Right atrium auricular region (tissue), 2 donors: ENCODE data around the gene AHR. TPM values are rescaled to one million over a fixed set of nuclear protein-coding genes. Genes with fewer than 3 reads are reported as not detected.

Source experiments
- DNase-seq: peaks from one replicate; pipeline ENCODE4 v3.0.0-alpha.2; 2019; ENCODE audit warnings: low spot score
- H3K27ac ChIP-seq, 2 donors: fragments of 200-600 bp; sonication (generic); 1 replicate in 1 of 2; 2 replicates in 1 of 2; pipeline ENCODE4 v1.5.1; 2016 to 2019
- H3K27me3 ChIP-seq, 2 donors: fragments of 200-600 bp; sonication (generic); one replicate each; pipeline versions ENCODE4 v1.5.1 to v1.6.0; 2017 to 2019
- H3K36me3 ChIP-seq: fragments of 200-600 bp; sonication (generic); one replicate; pipeline ENCODE4 v1.5.1; 2016
- H3K4me1 ChIP-seq, 2 donors: fragments of 200-600 bp; sonication (generic); one replicate each; pipeline versions ENCODE4 v1.5.1 to v1.6.0; 2017 to 2019
- H3K4me3 ChIP-seq, 2 donors: fragments of 200-600 bp; sonication (generic); 1 replicate in 1 of 2; 2 replicates in 1 of 2; pipeline ENCODE4 v1.5.1; 2017 to 2019; ENCODE audit warnings: mild to moderate bottlenecking in 1 of 2, moderate library complexity in 1 of 2
- H3K9me3 ChIP-seq, 2 donors: fragments of 200-600 bp; sonication (generic); one replicate each; pipeline ENCODE4 v1.5.1; 2019
- CTCF ChIP-seq, 2 donors: fragments of 200-600 bp; sonication (generic); IDR thresholded peaks; one replicate each; pipeline ENCODE4 v1.5.1; 2019; ENCODE audit warnings: antibody characterized with exemption in 2 of 2
- total RNA-seq, 2 donors: library from RNA; depleted of rRNA; stranded (reverse); fragments of >200 nt; gene quantifications; one replicate each; pipeline ENCODE4 v1.1.0, GENCODE V29; 2016

The AHR gene
- total RNA-seq, 2 donors from 2014 or later, result 38.7 to 45.4 TPM

- Histone ChIP-seq H3K27me3 (no peaks in the 10 kb centered on the region), H3K9me3 (peaks cover 0 to 19% of the 10 kb centered on the region in 2 donors), H3K36me3 (no peaks in the 10 kb centered on the region), H3K4me3 (no peak overlapping the region), H3K27ac (no peak overlapping the region), H3K4me1 (no peaks in the 10 kb centered on the region)
- DNase-seq, result no peak
- no peak for TF ChIP-seq CTCF (IDR thresholded peaks at IDR 0.05)
Measured at GRCh38 chr7:17354473-17354872, 56.0 kb downstream of the AHR start.

- Histone ChIP-seq H3K27ac (no peak overlapping the region), H3K9me3 (peaks cover 0 to 13% of the 10 kb centered on the region in 2 donors), H3K4me1 (no peaks in the 10 kb centered on the region), H3K4me3 (no peak overlapping the region), H3K27me3 (no peaks in the 10 kb centered on the region), H3K36me3 (no peaks in the 10 kb centered on the region)
- DNase-seq, result no peak
- no peak for TF ChIP-seq CTCF (IDR thresholded peaks at IDR 0.05)
Measured at GRCh38 chr7:17355050-17355449, 56.6 kb downstream of the AHR start.

GRCh38 chr7:17357952-17358351, 59.5 kb downstream of the AHR start:
- DNase-seq, result no peak
- H3K4me3 ChIP-seq, result no peak overlapping the region
- no peaks in the 10 kb centered on the region for H3K36me3 ChIP-seq
- H3K27me3 ChIP-seq, result no peaks in the 10 kb centered on the region
- H3K9me3 ChIP-seq, result peaks cover 0 to 8% of the 10 kb centered on the region in 2 donors
- H3K27ac ChIP-seq, result no peak overlapping the region
- H3K4me1 ChIP-seq, result no peaks in the 10 kb centered on the region
- TF ChIP-seq CTCF (IDR thresholded peaks at IDR 0.05), result no peak

GRCh38 chr7:17359610-17360009, 61.2 kb downstream of the AHR start:
- Histone ChIP-seq H3K4me3 (no peak overlapping the region), H3K9me3 (peaks cover 0 to 8% of the 10 kb centered on the region in 2 donors), H3K27ac (no peak overlapping the region), H3K27me3 (no peaks in the 10 kb centered on the region), H3K4me1 (no peaks in the 10 kb centered on the region), H3K36me3 (no peaks in the 10 kb centered on the region)
- DNase-seq, result no peak
- TF ChIP-seq CTCF (IDR thresholded peaks at IDR 0.05), result no peak

- H3K9me3 ChIP-seq, result peaks cover 0 to 7% of the 10 kb centered on the region in 2 donors
- no peak for DNase-seq
- no peaks in the 10 kb centered on the region for H3K27me3 ChIP-seq
Measured at GRCh38 chr7:17362439-17363105, 64.1 kb downstream of the AHR start.

More at GRCh38 chr7:17362439-17363105, 64.1 kb downstream of the AHR start:
- Histone ChIP-seq H3K27ac (no peak overlapping the region), H3K4me1 (no peaks in the 10 kb centered on the region), H3K36me3 (no peaks in the 10 kb centered on the region), H3K4me3 (no peak overlapping the region)
- no peak for TF ChIP-seq CTCF (IDR thresholded peaks at IDR 0.05)
